GM19099 (cell line): ENCODE data around the gene RRP12.

Experiments used
- POLR2A ChIP-seq: IDR thresholded peaks from 3 replicates; pipeline ENCODE4 v1.6.1; 2011; ENCODE audit warnings: low read depth; ENCODE audit not compliant: insufficient read length; ENCODE audit errors: extremely low read depth

Gene RRP12

DNA sequence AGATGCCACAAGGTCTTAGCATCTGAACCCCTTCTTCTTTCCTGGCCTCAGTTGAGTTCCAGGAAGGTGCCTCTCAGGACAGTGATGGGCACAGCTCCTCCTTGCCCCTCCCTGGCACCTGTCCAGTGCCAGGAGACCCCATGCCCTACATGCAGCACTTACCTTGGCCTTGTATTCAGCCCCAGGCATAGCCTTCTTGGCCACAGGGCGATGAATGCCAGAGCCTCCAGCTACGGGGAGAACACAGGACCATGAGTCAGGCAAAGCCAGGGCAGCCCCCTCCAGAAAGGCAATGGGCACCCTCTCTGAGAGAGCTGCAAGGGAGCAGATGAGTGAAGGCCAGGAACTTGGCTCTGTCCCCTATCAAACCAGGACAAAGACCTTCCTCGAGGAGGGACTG lies 42.4 kb downstream of the RRP12 start:
- TF ChIP-seq POLR2A = no peak

DNA sequence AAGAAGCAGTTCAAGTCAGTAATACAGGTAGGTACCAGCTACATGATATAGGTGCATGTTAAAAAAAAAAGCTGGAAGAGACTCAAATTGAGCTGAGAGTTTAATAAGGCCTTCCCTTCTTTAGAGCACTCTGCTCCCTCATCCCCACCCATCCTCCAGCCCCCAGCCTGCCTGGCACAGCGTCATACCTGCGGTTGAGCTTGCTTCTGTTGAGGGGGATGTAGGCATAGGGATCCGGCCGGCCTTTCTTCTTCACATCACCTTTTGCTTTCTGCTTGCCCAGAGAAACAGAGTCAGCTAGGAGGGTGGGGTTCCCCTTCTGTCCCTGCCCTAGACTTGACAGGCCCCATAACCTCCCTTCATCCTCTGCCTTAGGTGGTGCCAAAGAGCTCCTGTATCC lies 42.8 kb downstream of the RRP12 start:
- TF ChIP-seq POLR2A = no peak

DNA sequence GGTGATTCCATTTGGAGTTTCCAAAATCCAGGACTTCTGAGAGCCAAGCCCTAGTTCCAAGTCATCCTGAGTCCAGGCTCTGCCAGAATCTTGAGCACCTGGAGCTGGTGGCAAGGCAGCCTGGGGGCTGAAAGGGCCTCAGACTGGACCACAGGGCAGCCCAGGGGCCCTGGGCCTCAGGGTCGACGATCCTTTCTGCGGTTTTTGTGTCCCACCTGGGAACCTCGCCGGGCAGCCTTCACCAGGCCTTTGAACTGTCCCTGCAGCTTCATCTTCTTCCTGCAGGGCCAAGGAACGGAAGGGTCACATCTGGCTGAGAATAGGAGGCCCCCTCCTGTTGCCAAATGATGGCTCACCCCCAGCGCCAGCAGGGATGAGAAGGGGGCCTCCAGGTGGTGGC lies 44.2 kb downstream of the RRP12 start:
- no peak for TF ChIP-seq POLR2A

DNA sequence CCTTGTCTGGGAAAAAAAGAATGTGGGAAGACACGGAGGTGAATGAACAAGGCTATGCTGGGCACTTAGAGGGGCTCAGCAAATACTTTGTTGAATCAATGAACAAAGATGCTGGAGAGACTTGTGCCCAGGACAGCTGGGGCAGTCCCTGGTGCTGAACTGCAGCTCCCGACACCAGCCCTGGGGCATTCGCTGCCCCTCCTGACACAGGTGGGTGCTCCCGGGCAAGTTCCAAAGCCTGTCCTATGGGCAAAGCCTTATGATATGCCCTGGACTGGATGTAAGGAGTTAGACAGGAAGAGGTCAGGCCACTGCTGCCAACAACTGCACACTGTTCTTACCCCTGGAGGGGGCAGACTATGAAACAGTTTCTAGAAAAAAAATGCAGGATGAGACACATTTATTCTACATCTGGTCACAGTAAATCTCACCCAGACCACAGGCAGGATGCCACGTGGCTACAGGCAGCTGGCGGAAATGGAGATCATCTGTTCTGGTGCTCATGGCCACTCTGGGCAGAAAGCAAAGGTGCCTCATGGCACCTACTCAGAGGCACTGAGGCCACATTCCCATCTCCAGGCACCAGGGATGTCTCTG lies 44.7 kb downstream of the RRP12 start:
- no peak for TF ChIP-seq POLR2A

DNA sequence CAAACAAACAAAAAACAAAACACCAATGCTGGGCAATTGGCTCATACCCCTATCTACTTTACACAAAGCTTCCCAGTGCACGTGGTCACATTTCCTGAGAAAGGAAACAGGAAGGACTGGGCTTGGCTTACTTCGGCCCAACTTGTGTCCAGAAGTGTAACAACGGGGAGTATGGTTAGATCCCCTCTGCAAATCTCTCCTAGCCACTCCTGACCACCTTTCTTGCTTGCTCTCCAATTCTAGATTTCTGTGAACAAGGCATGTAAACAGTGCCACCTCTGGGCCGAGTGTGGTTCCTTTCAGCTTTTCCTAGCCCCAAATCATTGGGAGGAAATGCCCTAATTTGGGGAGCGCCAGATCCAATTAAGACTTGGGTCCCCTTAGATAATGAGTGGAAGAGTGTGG lies 45.6 kb downstream of the RRP12 start:
- TF ChIP-seq POLR2A = no peak

DNA sequence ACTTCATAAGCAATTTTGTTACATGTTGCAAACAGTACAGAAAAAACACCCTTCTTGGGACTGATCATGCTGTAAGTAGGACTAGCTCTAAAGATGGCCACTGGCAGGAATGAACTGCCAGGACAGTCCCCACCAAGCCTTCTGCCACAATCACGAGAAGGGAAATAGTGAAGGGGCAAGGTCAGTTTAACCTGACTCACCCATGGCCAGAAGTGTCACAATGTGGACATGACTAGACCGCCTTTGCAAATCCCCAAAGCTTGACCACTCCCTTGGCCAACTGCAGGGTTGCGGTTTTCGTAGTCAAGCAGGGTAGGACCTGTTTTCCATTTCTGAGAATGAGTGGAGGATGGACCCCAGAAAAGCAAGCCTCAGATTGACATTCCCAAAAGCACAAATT lies 47.2 kb downstream of the RRP12 start:
- TF ChIP-seq POLR2A = no peak

DNA sequence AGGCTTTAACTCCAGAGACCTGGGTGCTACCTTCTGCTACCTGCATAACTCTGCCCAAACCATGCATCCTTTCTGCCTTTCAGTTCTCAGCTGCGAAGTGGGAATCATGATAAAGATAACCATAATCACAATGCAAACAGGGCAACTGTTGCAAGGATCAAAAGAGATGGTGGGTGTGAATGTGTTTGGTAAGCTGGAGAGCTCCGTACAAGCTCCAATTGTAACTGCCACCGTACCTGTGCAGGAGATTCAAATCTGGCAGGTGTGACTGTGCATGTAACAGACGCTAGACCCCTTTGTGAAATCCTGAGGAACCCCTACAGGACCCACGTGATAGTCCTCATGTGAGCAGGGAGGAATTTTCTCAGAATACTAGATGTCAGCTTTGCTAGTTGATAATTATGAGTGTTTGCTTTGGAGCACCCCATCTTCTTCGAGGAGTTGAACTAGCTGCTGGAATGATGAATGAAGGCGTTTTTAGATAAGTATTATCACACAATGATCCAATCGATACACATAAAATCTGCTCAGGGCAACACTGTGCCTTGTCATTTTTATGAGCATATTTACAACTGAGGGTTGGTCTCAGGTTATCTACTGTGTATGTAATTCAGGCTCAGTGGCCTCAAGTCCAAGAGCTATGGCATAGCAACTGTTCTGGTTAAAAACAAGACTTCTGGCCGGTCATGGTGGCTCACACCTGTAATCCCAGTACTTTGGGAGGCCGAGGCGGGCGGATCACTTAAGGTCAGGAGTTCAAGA lies 51.2 kb downstream of the RRP12 start:
- TF ChIP-seq POLR2A = no peak

DNA sequence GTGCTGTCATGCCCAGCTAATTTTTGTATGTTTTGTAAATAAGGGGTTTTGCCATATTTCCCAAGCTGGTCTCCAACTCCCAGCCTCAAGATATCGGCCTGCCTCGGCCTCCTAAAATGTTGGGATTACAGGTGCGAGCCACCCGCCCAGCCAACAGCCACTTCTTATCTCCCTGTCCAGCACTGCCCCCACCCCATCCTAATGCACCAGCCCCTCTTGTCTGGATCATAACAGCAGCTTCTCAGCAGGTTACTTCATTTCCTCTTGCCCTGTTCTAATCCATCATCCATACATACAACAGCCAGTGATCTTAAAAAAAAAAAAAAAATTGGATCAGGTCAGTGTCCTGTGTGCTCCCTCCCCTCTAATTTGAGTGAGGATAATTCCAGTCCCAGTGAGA lies 53.8 kb downstream of the RRP12 start:
- TF ChIP-seq POLR2A = no peak

DNA sequence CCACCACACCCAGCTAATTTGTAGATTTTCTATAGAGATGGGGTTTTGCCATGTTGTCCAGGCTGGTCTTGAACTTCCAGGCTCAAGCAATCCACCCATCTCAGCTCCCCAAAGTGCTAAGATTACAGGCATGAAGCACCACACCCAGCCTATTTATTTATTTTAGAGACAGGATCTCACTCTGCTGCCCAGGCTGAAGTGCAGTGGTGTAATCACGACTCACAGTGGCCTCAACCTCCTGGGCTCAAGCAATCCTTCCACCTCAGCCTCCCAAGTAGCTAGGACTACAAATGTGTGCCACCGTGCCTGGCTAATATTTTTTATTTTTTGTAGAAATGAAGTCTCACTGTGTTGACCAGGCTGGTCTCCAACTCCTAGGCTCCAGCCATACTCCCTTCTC lies 59.7 kb downstream of the RRP12 start:
- TF ChIP-seq POLR2A = no peak

DNA sequence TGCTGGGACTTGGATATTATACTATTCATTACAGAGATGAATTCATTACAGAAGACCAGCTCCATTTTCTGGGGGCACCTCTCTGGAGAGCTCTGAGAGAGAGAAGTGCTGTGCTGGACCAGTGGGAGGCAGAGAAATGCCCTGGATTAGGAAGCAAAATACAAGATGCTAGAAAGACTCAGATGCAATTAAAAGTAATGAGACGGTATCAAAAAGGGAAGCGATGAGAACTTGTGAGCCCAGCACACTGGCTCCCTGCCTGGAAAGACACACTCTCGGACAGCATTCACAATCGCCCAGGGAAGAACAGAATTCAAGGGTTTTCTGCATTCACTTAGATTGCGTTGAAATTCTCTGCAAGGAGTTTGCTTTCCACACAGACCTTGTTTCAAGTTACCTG lies 63.1 kb downstream of the RRP12 start:
- TF ChIP-seq POLR2A = no peak

DNA sequence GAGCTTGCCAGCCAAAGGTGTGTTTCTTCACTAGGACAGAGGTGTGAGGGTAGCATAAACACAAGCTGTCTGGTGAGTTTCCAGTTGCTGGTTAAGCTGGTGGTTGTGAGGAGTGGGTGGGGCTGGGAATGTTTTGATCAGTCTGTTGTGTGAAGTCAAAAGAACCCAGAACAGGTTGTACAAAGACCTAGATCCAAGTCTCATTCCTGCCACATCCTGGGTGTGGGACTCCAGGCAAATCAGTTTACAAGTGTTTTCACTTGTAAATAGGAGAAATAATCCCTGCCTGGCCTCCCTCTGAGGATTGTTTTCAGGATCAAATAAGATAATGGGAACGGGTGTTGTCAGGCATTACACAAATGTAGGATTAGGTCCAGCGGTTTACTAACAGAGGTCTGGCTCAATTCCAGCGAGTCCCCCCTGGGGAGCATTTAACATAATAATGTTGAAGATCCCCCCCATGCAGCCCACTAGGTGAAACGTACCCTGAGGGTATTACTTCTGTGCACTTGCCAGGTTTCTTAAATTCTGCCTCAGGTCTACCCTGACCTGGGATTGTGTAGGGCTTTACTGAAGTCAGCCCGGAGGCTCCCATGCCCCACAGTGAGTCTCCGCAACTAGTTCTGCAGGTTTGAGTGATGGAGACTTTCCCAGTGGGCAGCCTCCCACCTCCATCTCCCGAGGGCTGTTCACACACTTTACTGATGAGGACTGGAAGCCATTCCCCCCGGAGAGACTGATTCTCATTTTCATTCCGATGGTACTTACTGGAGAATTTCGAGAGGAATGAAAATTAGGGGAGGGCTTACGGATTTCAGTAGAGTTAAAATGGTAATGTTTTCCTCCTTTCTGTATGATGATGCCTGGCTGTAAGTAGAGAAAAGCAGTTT lies 64.0 kb downstream of the RRP12 start:
- no peak for TF ChIP-seq POLR2A

DNA sequence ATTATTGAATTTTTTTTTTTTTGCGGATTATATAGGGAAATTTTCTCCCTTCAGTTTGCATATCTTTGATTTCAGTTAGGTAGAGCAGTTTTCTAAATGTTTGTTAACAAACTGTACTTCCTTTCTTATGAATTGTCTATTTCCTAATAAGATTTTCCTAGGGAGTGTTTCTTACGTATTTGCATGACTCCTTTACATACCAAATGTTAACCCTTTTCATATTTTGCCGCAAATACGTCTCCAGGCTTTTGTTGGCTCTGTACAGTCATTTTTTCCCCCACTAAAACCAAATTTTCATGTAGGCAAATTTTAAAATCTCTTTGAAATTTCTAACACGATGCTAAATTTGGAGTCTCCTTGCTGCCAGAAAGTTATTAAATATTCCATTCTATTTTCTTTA lies 64.7 kb downstream of the RRP12 start:
- no peak for TF ChIP-seq POLR2A

DNA sequence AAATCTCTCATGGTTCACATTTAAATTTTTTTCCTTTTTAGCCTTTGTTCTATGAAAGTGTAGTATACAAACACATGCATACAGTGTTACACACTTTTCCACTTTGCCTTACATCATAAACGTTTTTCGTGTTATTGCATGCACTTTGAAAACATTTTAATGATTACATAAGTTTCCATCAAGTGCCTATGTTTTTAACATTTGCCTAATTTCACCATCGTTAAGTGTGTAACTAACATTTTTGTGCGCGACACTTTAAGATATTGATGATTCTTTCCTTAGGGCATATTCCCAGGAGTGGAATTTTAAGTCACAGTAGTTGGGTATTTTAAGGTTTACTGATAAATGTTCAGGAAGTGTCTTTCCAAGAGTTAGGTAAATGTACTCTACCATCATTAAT lies 65.1 kb downstream of the RRP12 start:
- no peak for TF ChIP-seq POLR2A

DNA sequence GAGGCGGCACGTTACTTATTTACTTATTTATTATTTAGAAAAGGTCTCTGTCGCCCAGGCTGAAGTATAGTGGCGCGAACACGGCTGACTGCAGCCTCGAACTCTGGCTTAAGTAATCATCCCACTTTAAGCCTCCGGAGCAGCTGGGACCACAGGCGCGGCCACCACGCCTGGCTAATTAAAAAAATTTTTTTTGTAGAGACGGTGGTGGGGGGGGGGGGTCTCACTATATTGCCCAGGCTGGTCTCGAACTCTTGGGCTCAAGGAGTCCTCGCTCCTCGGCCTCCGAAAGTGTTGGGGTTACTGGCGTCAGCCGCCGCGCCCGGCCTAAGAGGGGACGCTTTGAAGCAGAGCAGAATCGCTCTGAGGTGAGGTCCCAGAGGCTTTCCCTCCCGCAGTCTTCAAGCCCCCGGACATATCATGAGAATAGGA lies 65.9 kb downstream of the RRP12 start:
- no peak for TF ChIP-seq POLR2A

DNA sequence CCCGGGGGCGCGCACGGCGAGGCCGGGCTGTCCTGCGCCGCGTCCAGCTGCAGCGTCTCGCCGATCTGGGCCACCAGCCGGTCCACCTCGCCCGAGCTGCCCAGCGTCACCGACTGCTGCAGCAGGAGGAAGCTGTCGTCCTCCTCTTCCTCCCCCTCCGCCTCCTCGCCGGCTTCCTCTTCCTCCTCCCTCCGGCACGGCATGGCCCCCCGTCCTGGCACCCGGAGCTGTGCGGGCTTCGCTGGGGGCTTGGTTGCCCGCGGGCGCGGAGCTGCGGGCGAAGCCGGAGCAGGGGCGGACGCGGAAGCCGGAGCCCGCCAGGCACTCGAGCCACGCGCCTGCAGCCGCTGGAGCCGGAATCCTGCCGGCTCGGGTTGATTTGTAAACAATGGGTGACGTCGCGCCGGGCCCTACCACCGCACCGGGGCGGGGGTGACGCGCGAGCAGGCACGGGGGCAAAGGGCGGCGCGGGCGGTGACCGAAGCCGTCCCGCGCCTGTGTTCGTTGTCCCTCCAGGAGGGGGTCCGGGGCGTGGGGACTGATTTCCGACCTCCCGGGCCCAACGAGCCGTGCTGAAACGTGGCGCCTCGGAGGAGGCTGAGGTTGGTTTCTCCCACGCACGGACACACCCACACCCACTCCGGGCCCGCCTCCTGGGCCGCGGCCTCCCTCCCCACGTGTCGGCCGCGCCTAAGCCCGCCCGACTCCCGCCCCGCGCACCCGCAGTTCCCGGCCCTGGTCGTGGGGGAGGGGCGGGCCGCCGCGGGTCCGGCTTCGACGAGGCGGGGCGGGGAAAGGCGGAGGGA lies 66.6 kb downstream of the RRP12 start, which contains the start of gene FRAT2:
Gene FRAT2 (minus strand): TSS at position 360 of the 806 bp plus-strand sequence. CDS start 157 bp downstream, at position 203.
- TF ChIP-seq POLR2A = peak; percentile 51

DNA sequence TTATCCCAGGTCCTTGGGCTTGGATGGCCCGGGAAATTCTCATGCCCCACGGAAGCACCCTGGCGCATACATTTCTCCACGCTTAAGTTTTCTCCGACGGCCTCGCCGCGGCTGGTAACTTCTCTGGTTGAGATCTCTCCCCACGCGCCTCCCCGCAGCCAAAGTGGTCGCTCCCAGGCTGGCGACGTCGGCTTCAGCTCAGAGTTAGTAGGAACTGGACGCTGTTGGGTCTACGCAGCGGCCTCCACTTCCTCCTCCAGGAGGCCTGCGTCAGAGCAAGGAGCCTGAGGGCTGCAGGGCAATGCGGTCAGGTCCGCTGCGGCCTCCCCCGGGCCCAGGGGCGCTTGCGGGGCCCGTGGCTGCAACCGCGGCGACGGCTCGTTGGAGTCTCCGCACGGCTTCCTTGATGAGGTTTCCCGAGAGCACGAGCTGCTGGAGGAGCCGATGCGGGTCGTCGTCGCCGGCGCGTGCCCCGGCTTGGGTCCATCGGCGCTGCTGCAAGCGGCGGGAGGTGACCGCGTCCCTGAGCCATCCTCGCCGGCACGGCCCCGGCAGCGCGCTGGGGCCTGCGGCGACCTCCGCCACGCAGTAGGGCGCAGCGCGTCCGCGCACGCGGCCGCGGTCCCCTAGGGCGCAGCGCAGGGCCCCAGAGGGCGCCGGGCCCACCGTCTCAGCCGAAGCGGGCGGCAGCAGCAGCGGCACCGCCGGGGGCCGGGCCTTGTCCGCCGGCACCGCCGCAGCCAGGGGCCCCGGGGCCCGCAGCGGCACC lies 67.4 kb downstream of the RRP12 start:
- TF ChIP-seq POLR2A = no peak
